GM12874 (cell line): Measurements from ENCODE around the gene ZNRF3.

ENCODE experiments used
- CTCF ChIP-seq: IDR thresholded peaks from 2 replicates; pipeline ENCODE4 v1.5.1; 2011; ENCODE audit warnings: low read depth, mild to moderate bottlenecking, control low read depth, low read length, moderate library complexity; ENCODE audit not compliant: insufficient read depth

The ZNRF3 gene

GRCh38 chr22:28887725-28888459, 4.5 kb downstream of the ZNRF3 start:
- no peak for TF ChIP-seq CTCF

DNA sequence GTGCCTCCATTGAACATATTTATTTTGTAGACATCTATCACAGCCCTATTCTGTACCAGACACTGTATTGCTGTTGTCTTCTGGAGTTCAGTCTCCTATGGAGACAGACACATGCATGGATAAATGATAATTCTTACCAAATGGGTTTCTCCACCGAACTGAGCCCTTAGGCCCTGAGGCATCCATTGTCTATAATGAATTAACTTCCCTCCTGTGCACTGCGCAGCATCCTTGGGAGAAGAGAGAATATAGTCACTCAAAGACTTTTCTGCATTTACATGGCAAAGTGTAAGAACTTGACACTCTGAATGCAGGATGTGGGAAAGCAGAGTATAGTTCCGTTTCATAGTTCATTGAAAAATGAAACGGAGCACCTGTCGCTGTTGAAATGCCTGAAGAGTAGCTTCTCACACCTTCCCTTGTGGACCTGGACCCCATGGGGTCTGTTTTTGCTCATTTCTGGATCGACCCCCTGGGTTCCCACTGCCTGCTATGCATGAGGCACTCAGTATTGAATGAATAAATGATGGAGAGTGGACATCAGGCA, 6.2 kb downstream of the ZNRF3 start:
- TF ChIP-seq CTCF: no peak

DNA sequence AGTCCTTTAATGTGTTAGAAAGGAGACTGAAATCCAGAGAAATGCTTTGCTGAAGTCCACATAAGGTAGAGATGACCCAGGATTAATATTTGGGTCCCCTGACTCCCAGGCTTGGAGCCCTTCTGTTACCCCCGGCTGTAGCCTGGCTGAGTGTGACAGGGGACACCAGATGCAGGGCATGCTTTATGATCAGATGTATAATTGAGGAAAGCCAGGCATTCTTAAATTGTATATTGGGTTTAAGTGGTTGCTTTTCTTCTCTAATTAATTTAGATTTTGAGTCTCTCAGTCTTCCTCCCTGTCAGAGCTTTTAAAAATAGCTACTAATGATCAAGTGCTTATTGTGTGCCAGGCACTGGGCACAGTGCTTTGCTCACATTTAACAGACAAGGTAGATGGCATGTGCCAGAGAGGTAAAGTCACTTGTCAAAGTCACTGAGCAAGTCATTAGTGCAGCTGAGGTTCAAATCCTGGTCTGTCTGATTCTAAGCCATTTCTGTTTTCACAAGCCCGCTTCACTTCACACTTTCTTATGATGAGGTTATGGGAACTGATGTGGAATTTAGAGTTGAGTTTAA, 7.9 kb downstream of the ZNRF3 start:
- no peak for TF ChIP-seq CTCF

DNA sequence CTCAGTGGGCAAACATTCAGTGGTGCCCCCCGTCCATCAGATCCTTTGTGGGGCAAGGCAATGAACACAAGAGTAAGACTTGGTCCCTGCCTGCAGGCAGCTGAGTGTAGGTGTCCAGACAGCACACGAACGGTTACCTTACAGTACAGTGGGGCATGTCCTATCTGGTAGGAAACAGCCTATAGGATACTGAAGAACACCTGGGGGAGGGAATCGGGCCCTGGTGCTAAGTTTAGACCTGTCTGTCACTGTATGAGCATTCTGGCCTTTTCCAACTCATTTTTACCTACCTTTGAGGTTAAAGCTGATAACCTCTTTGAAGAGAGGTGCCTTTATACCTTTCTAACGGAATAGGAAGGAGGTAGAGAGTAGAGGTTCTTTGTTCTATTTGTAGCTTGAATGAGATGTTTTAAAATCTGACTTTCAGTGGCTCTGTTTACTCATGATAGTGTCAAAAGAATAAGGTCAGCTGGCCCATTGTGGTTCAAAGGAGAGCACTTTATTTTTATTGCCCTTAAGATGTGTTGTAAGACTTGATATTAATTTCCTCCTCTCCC, 8.9 kb downstream of the ZNRF3 start:
- no peak for TF ChIP-seq CTCF

- no peak for TF ChIP-seq CTCF
Measured at GRCh38 chr22:28893810-28894209, 10.4 kb downstream of the ZNRF3 start.

GRCh38 chr22:28894334-28894733, 11.0 kb downstream of the ZNRF3 start:
- TF ChIP-seq CTCF: no peak

DNA sequence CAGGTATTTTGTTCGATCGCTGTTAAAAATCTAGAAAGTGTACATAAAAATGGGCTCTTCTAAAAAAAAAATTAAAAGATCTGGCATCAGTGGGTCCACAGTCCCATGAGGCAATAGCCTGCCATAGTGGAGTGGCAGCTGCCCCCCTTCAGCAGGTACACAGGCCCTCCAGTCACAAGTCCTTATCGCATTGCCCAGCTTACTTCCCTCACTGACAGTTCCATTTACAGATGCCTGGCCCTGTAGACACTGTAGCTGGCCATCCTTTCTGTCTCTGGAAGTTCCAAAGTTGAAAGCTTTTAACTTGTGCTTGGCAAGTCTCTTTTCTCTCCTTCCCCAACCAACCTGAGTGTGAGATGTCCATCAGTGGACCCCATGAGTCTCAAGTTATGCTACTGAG, 11.4 kb downstream of the ZNRF3 start:
- no peak for TF ChIP-seq CTCF
